G401.6 (cell line): ENCODE data around the gene APCDD1.
"Not testable (repeated sequence)": the region's sequence is repeated elsewhere in the genome, so short reads cannot be mapped to it uniquely, and the experiment has no call there.

Experiments
- FAIRE-seq: peaks from 2 replicates; lab custom pipeline; 2012; peaks lifted over from hg19 to GRCh38; lab: Jason Lieb, UNC

Gene APCDD1

GRCh38 chr18:10528439-10528838 lies 74.0 kb downstream of the APCDD1 start:
- FAIRE-seq: no peak

DNA sequence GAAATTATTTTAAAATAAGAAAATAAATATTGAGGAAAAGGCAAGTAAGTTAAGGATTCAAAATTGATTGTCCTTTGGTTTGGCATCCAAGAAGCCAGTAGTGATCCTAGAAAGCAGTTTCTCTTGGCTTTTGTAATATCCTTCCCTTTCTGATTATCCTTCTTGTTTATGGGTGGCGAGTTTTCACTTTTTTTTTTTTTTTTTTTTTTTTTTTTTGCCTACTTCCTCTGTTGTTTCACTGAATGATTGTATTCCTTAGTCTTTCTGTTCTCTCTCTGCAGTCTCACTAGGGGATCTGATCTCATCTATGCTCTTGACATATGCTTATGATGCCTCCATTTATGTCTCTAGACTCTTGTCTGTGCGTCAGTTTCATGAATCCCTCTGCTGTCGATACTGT lies 75.6 kb downstream of the APCDD1 start:
- no peak for FAIRE-seq

GRCh38 chr18:10530852-10531251 lies 76.4 kb downstream of the APCDD1 start:
- no peak for FAIRE-seq

DNA sequence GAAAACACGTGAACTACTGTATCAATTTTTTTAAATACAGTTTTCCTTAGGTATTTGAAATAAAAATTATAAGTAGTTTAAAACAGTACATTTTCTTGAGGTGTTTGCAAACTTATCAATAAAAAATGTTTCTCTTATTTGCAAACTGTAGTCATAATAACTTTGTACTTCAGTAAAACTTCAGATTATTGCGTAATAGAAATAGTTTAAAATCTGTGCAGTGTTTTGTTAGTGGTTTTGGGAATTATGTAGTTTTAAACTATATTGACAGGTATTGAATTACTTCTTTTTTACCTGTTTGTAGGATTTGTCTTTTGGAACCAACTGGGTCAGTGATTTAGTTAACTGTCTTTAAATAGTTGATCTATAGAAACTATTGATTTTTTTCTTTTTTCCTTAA lies 78.7 kb downstream of the APCDD1 start:
- FAIRE-seq: no peak

GRCh38 chr18:10536280-10536679 lies 81.8 kb downstream of the APCDD1 start:
- FAIRE-seq: no peak

GRCh38 chr18:10537765-10538164 lies 83.3 kb downstream of the APCDD1 start:
- FAIRE-seq: no peak

- FAIRE-seq: not testable (repeated sequence)
Observed at GRCh38 chr18:10539124-10539523, 84.7 kb downstream of the APCDD1 start.
